Endothelial cell of umbilical vein (primary cell): ENCODE measurements around the gene SH3RF3.

ENCODE experiments used
- CTCF ChIP-seq, 2 donors: IDR thresholded peaks; 1 replicate in 1 of 2; 2 replicates in 1 of 2; pipeline ENCODE4 v1.5.1; 2011; ENCODE audit warnings: low read length in 2 of 2, mild to moderate bottlenecking in 2 of 2, moderate library complexity in 2 of 2, control low read depth in 1 of 2, inconsistent platforms in 1 of 2, low read depth in 1 of 2; ENCODE audit not compliant: insufficient read depth in 1 of 2; ENCODE audit errors: extremely low read depth in 1 of 2
- POLR2A ChIP-seq: IDR thresholded peaks from 2 replicates; pipeline ENCODE4 v1.6.1; 2012; ENCODE audit warnings: low read depth, mild to moderate bottlenecking, control low read depth, low read length

DNA sequence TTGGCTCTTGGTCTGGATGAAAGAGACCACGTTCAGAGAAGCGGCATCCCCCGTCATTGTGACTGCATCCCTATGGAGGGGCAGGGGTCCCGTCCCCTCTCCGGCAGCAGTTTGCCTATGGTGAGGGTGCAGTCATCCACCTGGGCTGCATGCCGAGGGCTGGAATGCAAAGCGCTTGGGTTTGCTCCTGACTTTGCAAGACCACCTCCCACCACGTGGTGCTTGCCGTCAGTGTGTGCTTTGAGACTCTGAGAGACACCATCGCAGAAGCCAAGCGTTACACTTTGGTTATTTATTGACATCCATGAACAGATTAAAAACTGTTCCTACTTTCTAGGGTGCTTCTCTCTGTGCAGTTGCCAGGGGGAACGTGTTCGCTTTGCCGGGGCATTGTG lies 59.5 kb downstream of the SH3RF3 start:
- TF ChIP-seq POLR2A, result no peak
- no peak for TF ChIP-seq CTCF (IDR thresholded peaks at IDR 0.05; ENCODE audit: extremely low read depth in 1 of 2, insufficient read depth in 1 of 2, low read depth in 1 of 2, low read length in 2 of 2)
